HuH-7.5 (cell line): ENCODE results near the gene ERP27.

Experiments used
- DNase-seq: peaks from one replicate; pipeline ENCODE4 v3.0.0; 2011; ENCODE audit warnings: low spot score

Gene ERP27

GRCh38 chr12:14938301-14938700 lies at the start of gene ERP27:
Gene ERP27, minus strand, starts transcription at chr12:14938537. Its CDS starts 29 bp downstream, at chr12:14938508.
- no peak for DNase-seq

GRCh38 chr12:14988035-14988434 lies 49.7 kb upstream of the ERP27 start:
- no peak for DNase-seq

- DNase-seq: no peak
Observed at GRCh38 chr12:14986449-14986848, 48.1 kb upstream of the ERP27 start.

GRCh38 chr12:14984766-14985285 lies 46.5 kb upstream of the ERP27 start:
- DNase-seq: no peak

- DNase-seq: no peak
Observed at GRCh38 chr12:14984036-14984435, 45.7 kb upstream of the ERP27 start.

GRCh38 chr12:14982991-14983390 lies 44.7 kb upstream of the ERP27 start:
- no peak for DNase-seq

- DNase-seq: no peak
Observed at GRCh38 chr12:14982562-14982961, 44.2 kb upstream of the ERP27 start.

GRCh38 chr12:14981049-14981448 lies 42.7 kb upstream of the ERP27 start:
- no peak for DNase-seq

GRCh38 chr12:14979468-14979867 lies 41.1 kb upstream of the ERP27 start:
- DNase-seq: no peak

- no peak for DNase-seq
Observed at GRCh38 chr12:14976658-14977057, 38.3 kb upstream of the ERP27 start.

GRCh38 chr12:14975457-14975856 lies 37.1 kb upstream of the ERP27 start:
- DNase-seq: no peak

- no peak for DNase-seq
Observed at GRCh38 chr12:14974633-14975032, 36.3 kb upstream of the ERP27 start.

- no peak for DNase-seq
Observed at GRCh38 chr12:14972816-14973215, 34.5 kb upstream of the ERP27 start, which contains the start of gene PDE6H. Gene PDE6H, plus strand, starts transcription at chr12:14973042. Its CDS starts 4,971 bp downstream, at chr12:14978013.

- no peak for DNase-seq
Observed at GRCh38 chr12:14970473-14970872, 32.1 kb upstream of the ERP27 start.

GRCh38 chr12:14968478-14968877 lies 30.1 kb upstream of the ERP27 start:
- no peak for DNase-seq

- DNase-seq: no peak
Observed at GRCh38 chr12:14965221-14965620, 26.9 kb upstream of the ERP27 start.

- no peak for DNase-seq
Observed at GRCh38 chr12:14964406-14964805, 26.1 kb upstream of the ERP27 start.

GRCh38 chr12:14963520-14963919 lies 25.2 kb upstream of the ERP27 start:
- no peak for DNase-seq

- no peak for DNase-seq
Observed at GRCh38 chr12:14962797-14963196, 24.5 kb upstream of the ERP27 start.

GRCh38 chr12:14962153-14962539 lies 23.8 kb upstream of the ERP27 start:
- no peak for DNase-seq

- no peak for DNase-seq
Observed at GRCh38 chr12:14961466-14962152, 23.3 kb upstream of the ERP27 start, which contains the start of gene ARHGDIB. Gene ARHGDIB, minus strand, starts transcription at chr12:14961601. Its CDS starts 10,889 bp downstream, at chr12:14950712.

- no peak for DNase-seq
Observed at GRCh38 chr12:14960548-14961465, 22.5 kb upstream of the ERP27 start.
